IPS-18a (cell line): ENCODE measurements around the gene EYA4.

Source experiments
- H3K27ac ChIP-seq: one replicate; pipeline ENCODE4 v1.5.1; 2013; ENCODE audit warnings: low read length
- H3K27me3 ChIP-seq: one replicate; pipeline ENCODE4 v1.6.1; 2013; ENCODE audit warnings: mild to moderate bottlenecking, low read length; ENCODE audit not compliant: control insufficient read depth, insufficient read depth
- H3K36me3 ChIP-seq: one replicate; pipeline ENCODE4 v1.6.1; 2013; ENCODE audit warnings: low read depth, low read length; ENCODE audit not compliant: control insufficient read depth
- H3K4me1 ChIP-seq: one replicate; pipeline ENCODE4 v1.6.1; 2013; ENCODE audit warnings: low read depth, low read length; ENCODE audit not compliant: control insufficient read depth
- H3K4me3 ChIP-seq: one replicate; pipeline ENCODE4 v1.5.1; 2013; ENCODE audit warnings: low read length
- H3K9ac ChIP-seq: one replicate; pipeline ENCODE4 v1.6.1; 2013; ENCODE audit warnings: mild to moderate bottlenecking, low read length, moderate library complexity
- H3K9me3 ChIP-seq: one replicate; pipeline ENCODE4 v1.6.1; 2013; ENCODE audit warnings: low read depth, low read length; ENCODE audit not compliant: control insufficient read depth

The EYA4 gene

DNA sequence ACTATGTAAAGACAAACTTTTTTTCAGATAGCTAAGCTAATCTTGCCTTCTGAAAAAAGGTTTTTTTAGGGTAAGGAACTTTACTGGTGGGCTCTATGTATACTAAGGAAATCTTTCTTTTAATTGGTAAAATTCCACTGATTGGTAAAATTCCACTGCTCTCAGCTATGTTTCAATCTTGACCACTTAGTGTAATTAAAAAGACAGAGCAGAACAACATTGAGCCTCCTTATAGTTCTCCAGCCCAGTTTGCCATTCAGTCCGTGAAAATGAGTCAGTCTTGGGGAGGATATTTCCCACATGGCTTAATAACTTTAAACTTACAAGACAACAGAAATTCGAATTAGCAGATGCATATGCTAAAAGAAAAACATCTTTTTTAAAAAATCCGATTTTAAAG, 92.7 kb downstream of the EYA4 start:
- H3K4me3 ChIP-seq, result no peak overlapping the region
- no peaks in the 10 kb centered on the region for H3K27me3 ChIP-seq
- no peak overlapping the region for H3K27ac ChIP-seq
- no peaks in the 10 kb centered on the region for H3K36me3 ChIP-seq
- no peak overlapping the region for H3K9ac ChIP-seq
- H3K9me3 ChIP-seq, result no peaks in the 10 kb centered on the region
- H3K4me1 ChIP-seq, result no peaks in the 10 kb centered on the region

DNA sequence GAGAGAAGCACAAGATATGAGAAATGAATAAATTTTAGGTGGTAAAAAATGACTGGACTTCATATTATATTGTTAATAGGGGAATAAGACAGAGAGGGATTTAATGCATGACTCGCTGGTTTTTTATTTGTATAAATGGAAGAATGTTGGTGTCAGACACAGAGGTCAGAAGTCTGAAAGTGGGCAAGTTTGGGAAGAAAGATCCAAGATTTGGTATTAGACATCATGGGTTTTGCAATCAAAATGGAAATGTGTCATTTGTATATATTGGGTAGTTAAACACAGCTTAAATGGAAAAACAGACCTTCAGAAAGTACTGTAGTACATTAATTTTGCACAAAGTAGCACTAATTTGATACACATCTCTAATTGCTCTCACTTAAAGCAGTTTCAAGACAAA, 96.2 kb downstream of the EYA4 start:
- H3K4me1 ChIP-seq, result no peaks in the 10 kb centered on the region
- H3K36me3 ChIP-seq, result no peaks in the 10 kb centered on the region
- no peak overlapping the region for H3K27ac ChIP-seq
- no peaks in the 10 kb centered on the region for H3K9me3 ChIP-seq
- no peaks in the 10 kb centered on the region for H3K27me3 ChIP-seq
- no peak overlapping the region for H3K9ac ChIP-seq
- H3K4me3 ChIP-seq, result no peak overlapping the region

DNA sequence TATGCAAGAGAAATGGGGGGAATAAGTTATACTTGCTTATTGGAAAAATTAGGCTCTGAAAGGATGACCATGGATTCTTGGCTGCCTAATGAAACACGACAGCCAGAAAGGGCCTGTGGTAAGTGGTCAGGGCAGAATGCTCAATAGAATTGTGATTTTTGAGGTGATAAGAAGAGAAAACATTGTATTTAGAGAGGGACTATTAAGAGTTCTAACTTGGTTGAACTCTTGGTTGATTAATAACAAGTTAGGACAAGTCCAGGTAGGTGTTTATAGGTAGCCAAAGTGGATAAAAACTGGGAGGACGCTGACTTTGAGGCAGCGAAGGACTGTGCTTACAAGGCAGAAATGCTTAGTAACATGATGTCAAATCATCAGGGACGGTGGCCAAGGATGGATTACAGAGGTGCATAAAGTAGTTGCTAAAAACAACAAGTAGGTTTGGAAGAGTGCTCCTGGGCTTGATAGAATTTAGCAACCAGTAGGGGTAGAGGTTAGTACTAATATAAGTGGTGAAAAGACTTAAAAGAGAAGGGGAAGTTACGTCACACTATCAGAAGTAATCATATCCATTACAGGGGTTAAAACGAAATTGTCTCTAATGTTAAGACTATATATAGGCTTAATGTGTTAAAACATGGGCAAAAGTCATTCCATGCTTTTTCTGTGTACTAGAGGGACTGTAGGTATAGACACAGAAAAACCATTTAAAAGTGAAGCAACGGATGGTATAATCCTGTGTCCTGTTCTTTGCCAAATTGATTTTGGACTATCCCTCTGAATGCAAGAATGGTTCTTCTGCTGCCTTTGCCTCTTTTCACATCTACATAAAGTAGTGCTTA, 98.6 kb downstream of the EYA4 start:
- no peak overlapping the region for H3K4me3 ChIP-seq
- H3K27ac ChIP-seq, result no peak overlapping the region
- H3K27me3 ChIP-seq, result no peaks in the 10 kb centered on the region
- H3K36me3 ChIP-seq, result no peaks in the 10 kb centered on the region
- no peaks in the 10 kb centered on the region for H3K9me3 ChIP-seq
- H3K9ac ChIP-seq, result no peak overlapping the region
- H3K4me1 ChIP-seq, result no peaks in the 10 kb centered on the region

DNA sequence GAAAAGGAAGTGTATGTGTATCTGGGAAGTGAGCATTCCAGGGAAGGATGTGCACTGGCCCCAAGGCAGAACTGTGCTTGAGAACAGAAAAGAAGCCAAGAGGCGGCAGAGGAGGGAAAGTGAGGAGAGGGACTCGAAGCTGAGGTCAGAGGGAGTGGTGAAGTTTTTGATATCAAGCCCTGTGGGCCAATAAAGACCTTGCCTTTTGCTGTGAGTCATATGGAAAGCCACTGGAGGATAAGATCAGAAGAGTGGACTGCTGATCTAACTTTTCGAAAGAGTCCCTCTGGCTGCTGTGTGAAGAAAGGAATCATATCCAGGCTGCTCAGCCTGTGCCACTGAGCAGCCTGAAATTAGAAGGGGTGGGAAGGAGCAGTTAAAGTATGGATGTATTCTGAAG, 99.4 kb downstream of the EYA4 start:
- Histone ChIP-seq H3K4me1 (no peaks in the 10 kb centered on the region), H3K27me3 (no peaks in the 10 kb centered on the region), H3K36me3 (no peaks in the 10 kb centered on the region), H3K9me3 (no peaks in the 10 kb centered on the region), H3K4me3 (no peak overlapping the region), H3K9ac (no peak overlapping the region), H3K27ac (no peak overlapping the region)

DNA sequence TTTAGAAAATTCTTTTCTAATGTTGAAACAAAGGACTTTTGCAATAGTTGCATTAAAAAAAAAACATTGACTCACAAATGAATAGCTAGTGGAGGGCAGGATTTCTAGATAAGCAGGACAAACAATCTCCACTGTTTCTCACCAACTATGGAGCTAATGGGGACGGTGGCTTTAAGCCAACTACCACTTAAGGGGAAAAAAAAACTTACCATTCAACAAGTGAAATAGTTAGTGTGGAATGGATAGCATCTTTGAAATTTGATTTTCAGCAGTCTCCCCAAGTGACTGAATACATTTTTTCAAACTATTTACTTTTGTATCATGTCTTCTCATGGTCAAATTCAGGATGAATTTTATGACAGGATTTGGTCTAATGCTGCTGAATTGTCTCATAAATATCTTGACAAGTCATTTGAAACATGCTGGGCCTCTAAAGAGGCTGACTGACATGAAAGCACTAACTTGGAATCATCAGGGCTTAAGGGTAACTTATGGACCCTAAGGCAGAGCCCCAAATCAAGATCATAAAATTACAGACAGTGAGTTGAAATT, 100.5 kb downstream of the EYA4 start:
- H3K4me1 ChIP-seq, result peaks cover 4% of the 10 kb centered on the region
- H3K27ac ChIP-seq, result no peak overlapping the region
- no peak overlapping the region for H3K4me3 ChIP-seq
- H3K9ac ChIP-seq, result no peak overlapping the region
- no peaks in the 10 kb centered on the region for H3K27me3 ChIP-seq
- H3K9me3 ChIP-seq, result no peaks in the 10 kb centered on the region
- no peaks in the 10 kb centered on the region for H3K36me3 ChIP-seq

DNA sequence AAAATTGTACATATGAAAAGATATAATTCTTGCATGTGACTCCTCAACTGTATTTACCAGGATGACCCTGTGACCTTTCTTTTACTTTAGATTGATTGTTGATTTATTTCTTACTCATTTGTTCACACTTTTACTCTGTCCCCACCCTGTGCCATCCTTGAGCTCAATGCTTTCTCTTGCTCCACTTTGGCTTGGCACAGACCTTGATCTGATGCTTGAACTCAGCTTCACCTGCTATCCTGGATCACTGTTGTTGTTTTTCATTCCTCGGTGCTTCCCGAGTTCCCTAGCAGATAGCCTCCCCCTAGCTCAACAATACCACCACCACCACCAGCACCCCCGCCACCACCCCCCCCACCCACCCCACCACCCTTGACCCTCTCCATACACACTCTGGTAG, 102.1 kb downstream of the EYA4 start:
- no peaks in the 10 kb centered on the region for H3K27me3 ChIP-seq
- no peak overlapping the region for H3K4me3 ChIP-seq
- no peak overlapping the region for H3K9ac ChIP-seq
- H3K9me3 ChIP-seq, result no peaks in the 10 kb centered on the region
- H3K4me1 ChIP-seq, result peaks cover 4% of the 10 kb centered on the region
- no peak overlapping the region for H3K27ac ChIP-seq
- H3K36me3 ChIP-seq, result no peaks in the 10 kb centered on the region

DNA sequence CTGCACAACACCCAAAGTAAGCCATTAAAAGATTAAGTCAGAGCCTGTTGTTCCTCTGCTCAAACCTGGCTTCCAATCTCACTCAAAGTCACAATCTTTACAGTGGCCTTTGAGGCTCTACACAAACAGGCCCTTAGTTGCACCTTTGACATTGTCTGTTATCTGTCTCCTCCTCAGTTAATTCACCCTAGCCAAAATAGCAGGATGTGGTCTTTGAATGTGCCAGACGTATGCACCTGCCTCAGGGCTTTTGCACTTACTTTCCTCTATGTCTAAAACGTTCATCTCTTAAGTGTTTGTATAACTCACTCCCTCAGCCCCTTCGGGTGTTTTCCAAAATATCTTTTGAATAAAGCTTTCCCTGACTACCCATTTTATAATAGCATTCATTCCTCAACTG, 107.7 kb downstream of the EYA4 start:
- Histone ChIP-seq H3K4me1 (peaks cover 4% of the 10 kb centered on the region), H3K9me3 (no peaks in the 10 kb centered on the region), H3K27me3 (no peaks in the 10 kb centered on the region), H3K4me3 (no peak overlapping the region), H3K27ac (no peak overlapping the region), H3K9ac (no peak overlapping the region), H3K36me3 (no peaks in the 10 kb centered on the region)

DNA sequence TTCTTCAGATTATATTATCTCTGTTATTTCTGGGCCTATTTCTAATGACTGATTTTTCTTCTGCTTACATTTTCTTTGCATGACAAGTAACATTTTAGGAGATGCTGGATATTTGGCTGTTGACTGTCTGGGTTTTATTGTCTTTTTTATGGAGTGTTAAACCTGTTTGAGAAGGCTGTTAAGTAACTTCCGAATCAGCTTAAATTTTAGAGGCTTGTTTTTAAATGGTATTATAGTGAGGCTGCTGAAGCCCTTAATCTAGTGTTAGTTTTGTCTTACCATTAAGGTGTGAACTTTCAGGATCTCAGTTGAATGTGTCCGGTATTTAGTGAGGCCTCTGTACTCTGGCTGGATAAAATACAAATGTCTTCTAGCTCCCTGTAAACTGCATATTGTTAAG, 109.8 kb downstream of the EYA4 start:
- Histone ChIP-seq H3K27me3 (no peaks in the 10 kb centered on the region), H3K9me3 (no peaks in the 10 kb centered on the region), H3K9ac (no peak overlapping the region)

DNA sequence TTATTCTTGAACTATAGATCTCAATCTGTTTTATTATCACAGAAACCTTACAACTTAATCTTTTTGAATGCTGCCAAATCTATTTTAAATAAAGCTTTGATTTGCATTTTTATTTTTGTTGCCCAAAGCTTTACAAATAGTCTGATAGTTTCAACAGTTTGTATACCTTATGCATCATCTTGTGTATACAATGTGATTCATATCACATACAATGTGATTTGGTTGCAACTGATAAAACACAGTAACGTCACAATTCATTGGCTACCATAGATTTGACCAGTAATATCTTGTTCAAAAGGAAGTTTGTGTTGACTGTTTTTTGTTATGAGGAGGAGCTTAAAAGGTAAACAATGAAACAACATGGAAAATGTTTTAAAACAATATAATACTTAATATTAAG, 110.9 kb downstream of the EYA4 start:
- H3K9me3 ChIP-seq, result no peaks in the 10 kb centered on the region
- no peak overlapping the region for H3K27ac ChIP-seq

More for the DNA sequence above, 109.8 kb downstream of the EYA4 start:
- no peak overlapping the region for H3K27ac ChIP-seq
- H3K4me3 ChIP-seq, result no peak overlapping the region
- H3K4me1 ChIP-seq, result peaks cover under 1% of the 10 kb centered on the region
- no peaks in the 10 kb centered on the region for H3K36me3 ChIP-seq

DNA sequence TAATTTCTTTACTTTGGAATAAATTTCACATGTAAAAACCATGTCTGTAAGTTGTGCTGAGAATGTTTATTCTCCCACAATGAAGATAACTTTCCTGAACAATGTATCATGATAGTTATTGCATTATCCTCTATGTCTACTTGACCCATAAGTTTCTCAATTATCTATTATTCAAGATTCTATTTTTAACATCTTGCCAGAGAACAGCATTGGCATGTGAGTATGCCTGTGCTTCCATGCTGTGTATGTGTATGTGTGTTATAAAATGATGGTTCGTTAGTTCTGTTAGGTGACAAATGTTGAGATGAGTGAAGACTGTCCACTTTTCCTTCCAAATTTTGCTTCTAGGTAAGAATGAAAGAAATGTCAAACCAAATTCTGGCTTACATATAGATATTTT, 111.9 kb downstream of the EYA4 start:
- H3K27ac ChIP-seq, result no peak overlapping the region
- H3K9ac ChIP-seq, result no peak overlapping the region
- H3K27me3 ChIP-seq, result no peaks in the 10 kb centered on the region
- H3K4me1 ChIP-seq, result no peaks in the 10 kb centered on the region
- no peak overlapping the region for H3K4me3 ChIP-seq
- H3K36me3 ChIP-seq, result no peaks in the 10 kb centered on the region
- no peaks in the 10 kb centered on the region for H3K9me3 ChIP-seq

More for the DNA sequence above, 110.9 kb downstream of the EYA4 start:
- no peaks in the 10 kb centered on the region for H3K4me1 ChIP-seq
- H3K27me3 ChIP-seq, result no peaks in the 10 kb centered on the region
- no peak overlapping the region for H3K4me3 ChIP-seq
- H3K36me3 ChIP-seq, result no peaks in the 10 kb centered on the region
- H3K9ac ChIP-seq, result no peak overlapping the region

DNA sequence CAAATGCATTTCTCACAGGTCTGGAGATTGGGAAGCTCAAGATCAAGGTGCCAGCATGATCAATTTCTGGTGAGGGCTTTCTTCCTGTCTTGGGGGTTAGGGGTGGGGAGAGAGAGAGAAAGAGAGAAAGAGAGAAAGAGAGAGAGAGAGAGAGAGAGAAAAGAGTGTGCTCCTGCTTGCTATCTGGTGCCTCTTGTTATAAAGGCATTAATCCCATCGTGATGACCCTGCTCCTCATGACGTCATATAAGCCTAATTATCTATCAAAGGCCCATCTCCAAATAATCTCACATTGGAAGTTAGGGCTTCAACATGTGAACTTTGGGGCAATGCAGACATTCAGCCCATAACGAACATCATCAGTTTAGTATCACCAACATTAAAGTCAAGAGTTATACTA, 114.8 kb downstream of the EYA4 start:
- Histone ChIP-seq H3K9ac (no peak overlapping the region), H3K36me3 (no peaks in the 10 kb centered on the region), H3K9me3 (no peaks in the 10 kb centered on the region), H3K27me3 (no peaks in the 10 kb centered on the region), H3K4me3 (no peak overlapping the region), H3K4me1 (no peaks in the 10 kb centered on the region), H3K27ac (no peak overlapping the region)

DNA sequence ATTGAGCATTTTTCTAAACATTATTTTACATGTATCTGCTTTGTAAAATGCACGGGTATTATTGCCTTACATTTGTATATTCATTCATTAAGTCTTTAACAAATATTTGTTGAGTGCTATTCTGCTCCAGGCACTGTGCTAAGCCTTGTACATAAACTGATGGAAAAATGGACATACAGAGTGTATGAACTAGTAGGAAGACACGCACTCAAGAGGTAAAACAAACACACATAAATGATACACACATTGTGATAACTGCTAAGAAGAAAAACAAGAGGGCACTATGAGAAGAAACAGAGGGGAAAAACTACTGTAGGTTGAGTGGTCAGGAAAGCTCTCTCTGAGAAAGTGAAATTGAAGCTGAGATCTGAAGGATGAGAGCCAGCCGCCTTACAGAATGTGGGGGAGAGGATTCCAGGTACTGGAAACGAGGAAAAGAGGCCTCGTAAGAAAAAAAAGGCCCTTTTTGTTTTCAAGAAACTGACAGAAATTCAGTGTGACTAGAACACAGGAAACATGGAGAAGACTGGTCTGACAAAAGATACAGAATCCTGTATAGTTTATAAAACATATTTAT, 117.5 kb downstream of the EYA4 start:
- no peaks in the 10 kb centered on the region for H3K9me3 ChIP-seq
- H3K27ac ChIP-seq, result no peak overlapping the region
- no peaks in the 10 kb centered on the region for H3K36me3 ChIP-seq
- H3K4me3 ChIP-seq, result no peak overlapping the region
- H3K27me3 ChIP-seq, result no peaks in the 10 kb centered on the region
- no peak overlapping the region for H3K9ac ChIP-seq
- no peaks in the 10 kb centered on the region for H3K4me1 ChIP-seq
